Amygdala (tissue), 56 donors: ENCODE results near the gene TGFBR3L.
"Not testable (repeated sequence)": the region's sequence is repeated elsewhere in the genome, so short reads cannot be mapped to it uniquely, and the experiment has no call there.

Source experiments
- DNase-seq, 56 donors: peaks; one replicate each; lab custom pipeline; 2025; lab: John Stamatoyannopoulos, UW

The TGFBR3L gene

DNA sequence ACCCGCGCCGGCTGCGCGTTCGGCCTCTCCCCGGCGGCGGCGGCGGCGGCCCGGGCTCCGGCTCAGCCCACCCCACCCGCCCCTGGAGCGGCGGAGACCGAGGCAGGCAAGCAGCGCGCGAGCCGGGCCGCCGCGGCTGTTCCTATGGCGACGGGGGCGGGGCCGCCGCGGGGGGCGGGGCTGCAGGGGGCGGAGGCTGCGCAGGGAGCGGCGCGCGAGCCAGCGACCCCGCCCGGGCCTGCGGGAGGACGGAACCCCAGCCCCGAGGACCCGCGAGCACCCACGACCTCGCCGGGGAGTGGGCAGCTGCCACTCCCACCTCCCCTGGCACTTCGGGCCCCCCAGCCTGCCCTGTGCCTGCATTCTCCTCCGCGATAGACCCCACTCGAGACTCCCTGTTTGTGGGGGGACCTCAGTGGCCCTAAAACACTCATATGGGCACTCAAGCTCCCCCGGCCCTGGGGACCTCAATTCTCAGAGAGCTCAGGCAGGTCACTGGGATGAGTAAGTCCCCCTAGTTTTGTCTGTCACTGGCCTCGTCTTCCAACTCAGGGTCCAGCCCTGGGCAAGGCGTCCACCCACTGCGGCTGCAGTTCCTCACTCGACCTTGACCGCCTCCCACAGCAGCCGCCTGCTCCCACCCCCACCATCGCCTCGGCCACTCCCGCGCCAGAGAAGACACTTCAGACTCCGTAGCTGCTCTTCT, 11.5 kb downstream of the TGFBR3L start, which contains the start of gene CTXN1:
TSS of gene CTXN1 (minus strand) at position 115 of the 706 bp plus-strand sequence. CDS start 597 bp downstream, outside the sequence.
- DNase-seq, result peak in 33 of 56 donors; percentile 6 to 73 (median 44)

DNA sequence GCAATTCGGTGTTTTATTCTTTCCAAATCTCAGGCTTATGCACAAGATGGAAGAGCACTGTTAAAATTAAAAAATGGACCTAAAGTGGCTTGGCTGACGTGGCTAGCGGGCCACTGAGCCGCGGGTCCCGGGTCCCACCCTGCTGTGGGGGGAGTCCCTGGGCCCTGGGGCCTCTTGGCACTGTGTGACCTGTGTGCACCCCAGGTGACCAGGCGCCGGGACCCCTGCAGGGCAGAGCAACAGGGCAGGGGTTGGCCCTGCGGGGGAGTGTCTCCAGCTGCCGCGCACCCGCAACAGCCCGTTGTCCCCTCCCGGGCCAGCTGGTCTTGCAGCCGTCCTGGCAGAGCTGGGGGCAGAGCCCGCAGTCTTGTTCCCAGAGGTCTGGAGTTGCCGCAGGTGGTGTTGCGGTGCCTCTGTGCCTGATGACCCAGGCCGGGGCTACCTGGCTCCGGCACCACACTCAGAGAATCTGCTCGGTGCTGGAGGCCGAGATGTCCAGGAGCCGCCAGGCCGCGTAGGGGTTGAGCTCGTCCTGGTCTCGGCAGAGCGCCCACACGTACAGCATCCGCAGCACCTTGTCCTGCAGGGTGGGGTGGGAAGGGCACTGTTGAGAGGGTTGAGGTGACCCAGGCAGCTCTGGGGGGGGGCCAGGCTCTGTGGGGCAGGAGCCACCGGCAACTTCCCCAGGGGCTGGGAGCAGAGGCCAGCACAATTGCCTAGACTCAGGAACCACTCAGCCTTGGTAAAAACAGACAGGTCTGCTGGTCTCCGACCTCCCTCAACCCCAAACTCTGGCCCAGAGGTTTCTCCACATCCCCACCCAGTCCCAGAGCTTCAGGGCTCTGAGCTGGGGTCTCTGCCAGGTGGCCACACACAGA, 12.3 kb downstream of the TGFBR3L start:
- DNase-seq, result no peak

DNA sequence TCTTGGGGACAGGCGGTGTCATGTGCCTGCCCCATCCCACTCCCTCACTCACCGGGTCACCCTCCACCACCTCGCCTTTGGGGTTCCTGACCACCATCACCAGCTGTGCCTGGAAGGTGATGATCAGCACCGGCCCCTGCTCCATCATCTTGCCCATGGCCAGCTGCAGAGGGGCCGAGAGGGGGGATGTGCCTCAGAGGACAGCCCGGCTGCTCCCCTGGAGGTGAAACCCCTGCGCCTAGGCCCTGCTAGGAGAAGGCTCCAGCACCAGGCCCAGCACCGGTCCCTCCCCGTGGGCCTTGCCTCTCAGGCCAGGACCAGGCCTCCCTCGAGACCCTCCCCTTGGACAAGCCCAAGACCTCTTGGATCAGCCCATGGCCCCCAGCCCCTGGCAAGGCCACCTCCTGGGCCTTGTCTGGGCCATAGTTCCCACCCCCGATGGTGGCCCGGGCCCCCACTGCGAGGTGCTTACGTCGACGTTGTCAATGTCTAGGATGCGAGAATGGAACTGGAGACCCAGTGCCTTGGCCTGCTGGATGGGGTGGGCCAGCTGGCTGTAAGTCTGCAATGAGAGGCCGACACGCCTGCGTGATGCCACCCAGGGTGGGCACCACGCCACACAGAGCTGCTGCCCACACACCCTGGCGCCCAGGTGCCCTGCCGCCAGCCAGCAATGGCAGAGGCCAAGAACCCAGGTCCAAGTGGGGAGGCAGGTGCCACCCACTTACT, 13.1 kb downstream of the TGFBR3L start:
- peak in 1 of 56 donors; percentile 12 for DNase-seq

DNA sequence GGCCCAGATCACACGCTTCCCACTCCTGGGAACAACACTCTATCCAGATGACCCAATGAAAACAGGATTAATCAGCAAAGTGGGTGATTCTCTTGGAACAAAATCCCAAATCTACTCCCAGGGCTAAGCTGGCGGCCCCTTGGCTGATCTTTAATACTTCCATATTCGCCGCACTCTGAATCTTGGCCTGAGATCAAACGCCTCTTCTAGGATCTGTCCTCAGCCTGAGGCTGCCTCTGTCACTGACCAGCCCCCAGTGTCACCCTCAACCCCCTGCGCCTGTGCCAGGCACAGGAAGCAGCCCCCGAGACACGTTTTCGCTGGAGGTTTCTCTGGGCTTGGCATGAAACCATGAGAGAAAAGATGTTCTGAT, 13.7 kb downstream of the TGFBR3L start:
- DNase-seq, result no peak

DNA sequence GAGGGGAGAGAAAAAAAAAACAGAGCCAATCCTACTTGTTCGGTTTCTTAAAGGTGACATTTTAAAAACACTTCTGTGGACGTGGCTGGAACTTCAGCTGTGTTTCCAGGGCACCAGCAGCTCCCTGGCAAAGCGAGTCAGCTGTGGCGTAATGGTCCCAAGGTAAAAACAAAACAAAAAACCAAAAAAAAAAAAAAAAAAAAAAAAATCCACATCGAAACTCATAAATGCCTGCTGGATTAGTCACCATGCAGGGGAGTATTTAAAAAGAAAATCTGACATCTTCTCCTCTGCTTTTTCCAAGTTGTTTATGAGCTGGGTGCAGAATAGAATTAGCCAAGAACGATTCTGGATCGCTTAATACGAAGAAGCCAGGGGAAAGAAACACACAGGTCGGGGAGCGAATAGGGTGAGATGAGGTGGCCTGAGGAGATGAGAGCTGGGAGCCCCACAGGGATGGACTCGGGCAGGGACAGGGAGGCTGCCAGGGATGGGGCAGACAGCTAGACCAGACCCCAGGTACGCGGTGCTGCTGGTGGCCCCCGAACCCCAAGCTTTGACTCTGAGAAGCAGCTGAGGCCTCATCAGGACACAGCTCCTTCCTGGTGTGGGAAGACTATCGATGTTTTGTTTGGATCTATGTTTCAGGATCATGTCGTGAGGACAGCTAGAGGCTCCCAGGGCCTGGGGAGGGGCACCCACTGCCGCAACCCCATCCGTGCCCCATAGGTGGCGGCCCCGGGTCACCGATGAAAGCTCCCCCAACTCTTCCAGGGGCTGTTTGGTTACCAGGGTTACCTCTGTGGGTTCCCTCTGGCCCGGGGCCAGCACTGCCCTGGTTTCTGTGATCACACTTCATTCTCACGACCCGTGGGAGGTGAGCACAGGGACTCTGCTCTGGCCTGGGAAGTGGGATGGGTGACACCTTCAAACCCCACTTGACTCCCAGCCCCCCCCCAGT, 14.4 kb downstream of the TGFBR3L start:
- peak in 4 of 56 donors; percentile 7 to 33 (median 16) for DNase-seq

DNA sequence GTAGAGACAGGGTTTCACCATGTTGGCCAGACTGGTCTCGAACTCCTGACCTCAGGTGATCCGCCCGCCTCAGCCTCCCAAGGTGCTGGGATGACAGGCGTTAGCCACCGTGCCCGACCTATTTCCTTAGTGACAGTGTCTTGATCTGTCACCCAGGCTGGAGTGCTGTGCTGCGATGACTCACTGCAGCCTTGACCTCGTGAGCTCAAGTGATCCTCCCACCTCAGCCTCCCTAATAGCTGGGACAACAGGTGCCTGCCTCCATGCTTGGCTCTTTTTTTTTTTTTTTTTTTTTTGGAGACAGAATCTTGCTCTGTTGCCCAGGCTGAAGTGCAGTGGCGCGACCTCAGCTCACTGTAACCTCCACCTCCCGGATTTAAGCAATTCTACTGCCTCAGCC, 15.4 kb downstream of the TGFBR3L start:
- not testable (repeated sequence) for DNase-seq

DNA sequence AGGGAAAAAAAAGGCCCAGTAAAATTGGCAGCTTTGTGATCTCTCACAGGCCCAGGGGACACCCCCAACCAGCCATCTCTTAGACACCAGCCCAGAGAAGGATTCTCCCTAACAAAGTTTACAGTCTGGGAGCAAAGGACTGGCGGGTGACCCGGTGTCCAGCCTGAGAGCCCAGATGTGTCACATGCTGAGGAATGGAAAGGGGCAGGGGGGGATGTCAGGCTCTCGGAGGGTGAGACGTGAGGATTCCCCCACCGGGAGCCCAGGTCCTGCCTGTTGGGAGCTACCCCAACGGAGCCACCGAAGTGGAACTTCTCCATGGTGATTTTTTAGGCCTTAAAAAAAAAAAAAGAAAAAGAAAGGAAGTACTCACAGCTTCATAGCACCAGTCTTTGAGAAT, 16.1 kb downstream of the TGFBR3L start:
- DNase-seq, result peak in 1 of 56 donors; percentile 20

DNA sequence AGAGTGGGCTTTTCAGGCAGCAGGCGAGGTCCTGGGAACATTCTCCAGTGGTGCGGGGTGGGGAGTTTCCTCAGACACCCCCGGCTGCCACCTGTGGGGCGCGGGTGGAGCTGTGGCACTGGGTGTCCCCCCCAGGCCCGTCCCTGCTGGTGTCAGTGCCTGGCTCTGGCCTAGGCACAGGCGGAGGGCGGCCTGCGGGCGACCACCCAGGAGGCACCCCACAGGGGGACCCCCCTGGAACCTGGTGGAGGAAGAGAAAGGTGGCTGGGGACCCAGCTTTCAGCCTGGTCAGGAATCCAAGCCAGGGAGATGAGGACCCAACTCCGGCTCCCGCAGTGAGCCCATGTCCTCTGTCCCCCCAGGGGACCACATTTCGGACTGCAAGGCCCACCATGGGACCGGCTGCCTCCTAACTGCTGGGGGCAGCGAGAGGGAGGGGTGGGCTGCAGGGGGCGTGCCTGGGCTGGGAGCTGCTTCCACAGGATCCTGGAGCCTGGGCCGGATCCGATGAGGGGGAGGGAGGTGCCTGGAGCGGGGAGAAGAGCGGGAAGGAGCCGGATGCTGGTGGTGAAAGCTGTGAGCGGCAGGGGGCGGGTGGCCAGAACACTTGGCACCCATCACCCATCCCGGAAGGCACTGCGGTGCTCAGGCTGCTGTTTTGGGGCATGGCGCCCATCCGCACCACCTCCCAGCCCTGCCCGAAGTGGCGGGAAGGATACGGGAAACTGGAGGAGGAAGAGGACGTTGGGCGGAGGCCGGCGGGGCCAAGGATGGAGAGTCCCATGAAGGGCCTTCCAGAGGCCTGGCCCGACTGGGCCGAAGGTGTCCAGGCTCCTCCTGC, 16.8 kb downstream of the TGFBR3L start:
- peak in 6 of 56 donors; percentile 10 to 24 (median 16) for DNase-seq

DNA sequence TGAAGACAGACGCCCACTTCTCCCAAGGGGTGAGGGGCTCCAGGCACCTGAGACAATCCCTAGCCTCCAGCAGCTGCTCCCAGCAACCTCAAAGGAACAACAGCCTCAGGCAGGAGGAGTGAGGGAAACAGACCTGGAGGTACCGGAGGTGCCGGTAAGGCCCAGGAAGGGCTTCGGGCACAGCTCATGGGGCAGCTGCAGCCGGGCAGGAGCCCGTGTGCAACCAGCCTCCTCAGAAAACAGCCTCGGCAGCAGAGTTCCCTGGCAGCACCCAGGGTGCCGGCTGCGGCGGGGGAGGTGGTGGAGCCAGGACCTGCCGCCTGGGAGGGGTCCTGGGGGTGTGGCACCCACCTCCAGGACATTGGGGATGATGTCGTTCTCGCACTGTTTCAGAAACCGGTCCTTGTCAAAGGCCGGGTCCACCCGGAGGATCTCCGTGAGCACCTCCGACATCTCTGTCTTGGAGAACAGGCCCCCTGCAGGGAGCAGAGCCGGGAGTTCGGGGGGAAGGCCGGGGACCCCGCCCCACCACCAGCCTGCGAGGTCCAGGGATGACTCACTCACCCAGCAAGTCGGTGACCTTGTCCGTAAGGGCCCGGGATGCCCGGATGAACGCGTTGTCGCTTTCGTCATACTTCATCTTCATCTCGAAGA, 17.8 kb downstream of the TGFBR3L start:
- no peak for DNase-seq

DNA sequence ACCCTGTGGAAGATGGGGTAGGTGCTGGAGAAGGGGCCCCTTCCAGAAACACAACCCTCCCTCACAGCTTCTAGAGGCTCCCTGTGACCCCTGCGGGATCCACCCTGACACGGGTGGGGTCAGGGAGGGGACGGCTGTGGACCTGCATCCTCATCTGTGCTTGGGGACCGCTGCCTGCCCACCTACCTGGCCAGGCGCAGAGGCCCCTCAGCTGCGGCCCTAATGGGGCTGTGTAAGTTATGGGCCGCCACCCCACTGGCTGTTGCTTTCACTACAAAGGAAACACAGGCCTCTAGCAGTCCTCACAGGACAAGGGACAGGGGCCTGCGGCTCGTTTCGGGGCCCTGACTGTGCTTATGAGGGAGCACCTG, 18.3 kb downstream of the TGFBR3L start:
- DNase-seq, result no peak

DNA sequence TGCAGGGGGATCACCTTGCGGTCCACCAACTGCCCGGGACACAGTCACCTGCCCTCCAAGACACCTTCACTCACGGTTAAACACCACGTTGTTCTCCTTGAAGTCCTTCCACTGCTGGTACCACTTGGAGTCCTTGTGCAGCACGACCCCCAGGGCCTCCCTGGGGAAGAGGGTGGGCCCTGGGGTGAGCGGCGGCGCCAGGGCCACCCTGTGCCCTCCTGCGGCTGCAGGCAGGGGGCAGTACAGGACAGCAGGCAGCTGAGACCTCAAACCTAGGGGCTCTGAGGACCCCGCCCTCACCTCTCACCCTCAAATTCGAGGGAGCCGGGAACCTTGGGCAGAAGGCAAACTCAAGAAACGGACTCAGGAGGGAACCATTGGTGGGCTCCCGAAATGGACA, 18.8 kb downstream of the TGFBR3L start:
- DNase-seq, result no peak

DNA sequence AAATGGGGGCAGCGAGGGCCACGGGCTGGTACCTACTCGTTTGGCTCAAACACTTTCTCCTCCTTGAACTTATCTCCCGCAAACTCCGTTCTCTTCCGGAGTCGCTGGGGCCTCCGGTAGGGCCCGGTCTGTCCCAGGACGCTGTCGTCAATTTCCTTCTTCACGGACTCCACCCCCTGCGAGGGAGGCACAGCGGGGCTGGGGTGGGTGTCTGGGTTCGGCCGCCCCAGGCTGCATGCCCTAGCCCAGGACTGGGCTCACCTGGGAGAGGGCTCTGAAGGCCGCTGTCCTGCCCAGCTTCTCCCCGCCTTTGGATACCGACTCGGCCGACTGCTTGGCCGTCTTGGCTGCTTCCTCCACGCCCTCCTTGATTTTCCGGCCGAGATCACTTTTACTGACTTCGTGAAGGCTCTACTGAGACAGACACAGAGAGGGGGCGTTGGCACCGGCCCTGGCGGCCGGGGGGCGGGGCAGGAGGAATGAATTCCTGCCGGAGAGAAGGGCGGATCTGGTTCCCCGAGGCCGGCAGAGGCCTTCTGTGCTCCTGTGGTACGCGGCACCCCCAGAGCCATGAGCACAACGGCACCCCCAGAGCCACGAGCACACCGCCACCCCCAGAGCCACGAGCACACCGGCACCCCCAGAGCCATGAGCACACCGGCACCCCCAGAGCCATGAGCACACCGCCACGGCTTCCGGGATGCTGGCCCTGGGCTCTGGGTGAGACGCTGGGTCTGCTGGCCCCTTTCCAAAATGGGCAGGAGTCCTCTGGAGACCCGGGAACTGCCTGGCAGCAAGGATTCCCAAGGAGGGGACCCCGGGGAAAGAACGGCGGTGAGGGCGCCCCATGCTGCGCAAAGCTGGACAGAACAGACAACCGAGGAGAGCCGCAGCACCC, 19.4 kb downstream of the TGFBR3L start:
- no peak for DNase-seq

DNA sequence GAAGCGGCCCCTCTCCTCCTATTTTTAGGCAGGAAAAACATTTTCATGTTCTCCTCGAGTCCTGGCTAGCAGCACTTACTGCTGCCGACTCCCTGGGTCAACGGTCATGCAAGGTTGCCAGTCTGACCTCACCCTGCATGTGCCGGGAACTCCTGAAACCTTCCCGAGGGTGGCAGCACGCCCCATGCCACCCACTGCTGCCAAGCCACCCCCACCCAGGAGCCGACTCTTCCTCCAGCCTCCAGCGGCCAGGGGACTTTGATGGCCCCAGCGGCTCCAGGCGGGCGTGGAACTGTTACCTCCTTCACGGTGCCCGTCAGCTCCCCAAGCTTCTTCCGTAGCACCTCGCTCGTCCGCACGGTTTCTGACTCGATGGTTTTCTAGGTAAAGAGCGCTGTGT, 20.1 kb downstream of the TGFBR3L start:
- DNase-seq, result no peak

DNA sequence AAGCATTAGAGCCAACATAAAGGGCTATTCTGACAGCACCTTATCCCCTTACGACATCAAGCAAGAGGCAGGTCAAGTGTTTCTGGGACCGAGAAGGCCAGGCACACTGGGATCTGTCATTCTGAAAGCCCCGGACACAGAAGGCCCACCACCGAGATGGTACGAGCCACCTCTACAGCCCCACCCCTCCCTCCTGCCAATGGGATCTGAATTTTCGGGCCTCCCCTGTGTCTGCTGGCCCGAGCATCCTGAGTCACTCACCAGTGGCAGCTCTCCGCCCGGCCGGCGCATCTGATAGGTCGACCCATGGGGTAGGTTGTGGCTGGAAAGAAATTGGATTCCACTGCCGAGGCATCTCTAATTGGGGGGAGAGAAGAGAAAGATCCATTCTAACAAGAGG, 26.2 kb downstream of the TGFBR3L start:
- no peak for DNase-seq

DNA sequence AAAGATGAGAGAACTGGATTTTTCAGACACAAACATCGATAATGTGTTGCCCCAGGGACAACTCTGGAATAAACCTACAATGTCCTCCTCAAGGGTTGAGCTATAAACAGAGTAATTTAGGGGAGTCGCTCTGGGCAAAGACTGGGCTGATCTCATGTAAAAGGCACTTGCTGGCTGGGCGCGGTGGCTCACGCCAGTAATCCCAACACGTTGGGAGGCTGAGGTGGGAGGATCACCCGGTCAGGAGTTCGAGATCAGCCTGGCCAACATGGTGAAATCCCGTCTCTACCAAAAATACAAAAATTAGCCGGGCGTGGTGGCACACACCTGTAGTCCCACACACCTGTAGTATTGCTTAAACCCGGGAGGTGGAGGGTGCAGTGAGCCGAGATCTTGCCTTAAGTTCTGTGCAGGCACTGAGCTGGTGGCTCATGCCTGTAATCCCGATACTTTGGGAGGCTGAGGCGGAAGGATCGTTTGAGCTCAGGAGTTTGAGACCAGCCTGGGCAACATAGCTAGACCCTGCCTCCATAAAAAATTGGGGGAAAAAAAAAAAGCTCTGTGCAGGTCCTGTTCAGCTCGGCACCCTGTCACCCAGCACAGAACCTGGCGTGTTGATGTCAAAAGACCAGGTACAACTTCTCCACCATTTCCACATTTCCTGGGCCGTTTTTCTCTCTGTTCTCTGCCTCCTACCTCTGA, 27.4 kb downstream of the TGFBR3L start:
- no peak for DNase-seq

DNA sequence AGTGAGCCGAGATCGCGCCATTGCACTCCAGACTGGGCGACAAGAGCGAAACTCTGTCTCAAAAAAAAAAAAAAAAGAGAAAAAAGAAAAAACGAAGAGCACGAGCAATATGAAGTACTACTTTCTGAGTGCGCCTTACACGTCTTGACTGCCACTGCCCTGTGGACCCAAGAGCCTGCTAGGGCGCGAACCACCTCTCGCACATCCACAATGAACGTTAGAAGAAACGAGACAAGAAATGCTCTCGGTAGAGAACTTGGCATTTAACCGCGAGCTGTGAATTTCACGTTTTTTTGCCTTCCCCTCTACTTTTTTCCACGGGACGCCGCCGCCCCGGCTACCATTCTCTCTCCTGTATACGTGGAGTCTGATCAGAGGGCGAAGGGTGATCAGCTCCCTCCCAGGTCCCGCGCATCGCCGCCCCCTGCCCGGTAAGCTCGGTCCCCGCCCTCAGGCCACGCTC, 28.4 kb downstream of the TGFBR3L start:
- no peak for DNase-seq
